B cell (primary cell): Measurements from ENCODE around the gene BPIFB1.

Source experiments
- CTCF ChIP-seq: fragments of 200-600 bp; IDR thresholded peaks from one replicate; pipeline ENCODE4 v1.8.0; 2022; ENCODE audit warnings: antibody characterized with exemption, mild to moderate bottlenecking
- EZH2 ChIP-seq: IDR thresholded peaks from 2 replicates; pipeline ENCODE4 v1.6.1; 2012; ENCODE audit warnings: borderline replicate concordance, low read depth, mild to moderate bottlenecking, moderate library complexity, low read length; ENCODE audit not compliant: insufficient read depth, poor library complexity, severe bottlenecking

GRCh38 chr20:33261465-33261864, 21.5 kb upstream of the BPIFB1 start:
- TF ChIP-seq CTCF (no peak), EZH2 (no peak)
